SK-N-SH treated with all-trans-retinoic acid at 6 μM for 48 hours (cell line): Measurements from ENCODE around the gene STARD10.

Experiments
- BACH2 ChIP-seq: fragments of 250-450 bp; sonication (Bioruptor Pico); IDR thresholded peaks from 2 replicates; pipeline ENCODE4 v1.9.0; 2021; ENCODE audit warnings: mild to moderate bottlenecking, borderline replicate concordance
- ISL1 ChIP-seq: fragments of 250-450 bp; sonication (Bioruptor Pico); IDR thresholded peaks from 2 replicates; pipeline ENCODE4 v2.1.2; 2022; ENCODE audit warnings: mild to moderate bottlenecking, moderate library complexity
- OSR1 ChIP-seq: fragments of 250-450 bp; sonication (Bioruptor Pico); IDR thresholded peaks from 2 replicates; pipeline ENCODE4 v1.8.0; 2022; ENCODE audit warnings: moderate library complexity, mild to moderate bottlenecking, inconsistent platforms
- PPARA ChIP-seq: fragments of 250-450 bp; sonication (Bioruptor Pico); IDR thresholded peaks from 2 replicates; pipeline ENCODE4 v1.5.0; 2020; ENCODE audit warnings: mild to moderate bottlenecking, borderline replicate concordance
- RARB ChIP-seq: fragments of 250-450 bp; sonication (Bioruptor Pico); IDR thresholded peaks from 2 replicates; pipeline ENCODE4 v1.8.0; 2021; ENCODE audit warnings: mild to moderate bottlenecking, moderate library complexity
- SNAI2 ChIP-seq: fragments of 250-450 bp; sonication (Bioruptor Pico); IDR thresholded peaks from 2 replicates; pipeline ENCODE4 v1.5.0; 2020; ENCODE audit warnings: mild to moderate bottlenecking, moderate library complexity
- TOX ChIP-seq: fragments of 250-450 bp; sonication (Bioruptor Pico); IDR thresholded peaks from 2 replicates; pipeline ENCODE4 v1.8.0; 2021; ENCODE audit warnings: mild to moderate bottlenecking, moderate library complexity, borderline replicate concordance
- ZFP3 ChIP-seq: fragments of 250-450 bp; sonication (Bioruptor Pico); IDR thresholded peaks from 2 replicates; pipeline ENCODE4 v1.5.0; 2020; ENCODE audit warnings: mild to moderate bottlenecking, moderate library complexity
- ZFP30 ChIP-seq: fragments of 450-650 bp; formaldehyde crosslinking; IDR thresholded peaks from 2 replicates; pipeline ENCODE4 v1.5.0; 2022; ENCODE audit warnings: mild to moderate bottlenecking, moderate library complexity
- ZNF70 ChIP-seq: fragments of 450-650 bp; formaldehyde crosslinking; IDR thresholded peaks from 2 replicates; pipeline ENCODE4 v1.5.0; 2020; ENCODE audit warnings: mild to moderate bottlenecking, moderate library complexity
- ZNF8 ChIP-seq: fragments of 450-650 bp; formaldehyde crosslinking; IDR thresholded peaks from 2 replicates; pipeline ENCODE4 v1.5.0; 2020; ENCODE audit warnings: mild to moderate bottlenecking, moderate library complexity
- TF ChIP-seq, protein P1 (sequence below): fragments of 250-450 bp; sonication (Bioruptor Pico); IDR thresholded peaks from 2 replicates; pipeline ENCODE4 v1.5.1; 2021; ENCODE audit warnings: mild to moderate bottlenecking, moderate library complexity

DNA sequence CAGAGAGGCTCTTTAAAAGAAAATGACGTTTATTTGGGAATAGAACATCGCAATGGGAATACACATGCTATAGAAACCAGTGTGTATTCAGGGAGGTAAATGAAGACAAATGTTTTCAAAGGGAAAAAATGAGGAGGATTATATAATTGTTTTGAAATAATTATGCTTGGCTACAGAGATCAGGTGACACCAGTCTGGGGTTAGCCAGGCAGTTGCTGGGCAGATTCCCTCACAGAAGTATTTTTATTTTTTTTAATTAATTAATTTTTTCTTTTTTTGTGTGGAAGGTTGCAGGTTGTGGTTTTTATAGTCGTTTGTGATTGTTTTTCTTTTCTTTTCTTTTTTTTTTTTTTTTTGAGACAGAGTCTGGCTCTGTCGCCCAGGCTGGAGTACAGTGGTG, 5.6 kb upstream of the STARD10 start:
- TF ChIP-seq OSR1 (CRISPR knock-in tag) (no peak), ZNF8 (CRISPR knock-in tag) (no peak), ZFP3 (no peak), TOX (CRISPR knock-in tag) (no peak), PPARA (CRISPR knock-in tag) (no peak), ZFP30 (CRISPR knock-in tag) (no peak), BACH2 (CRISPR knock-in tag) (no peak), ISL1 (no peak), SNAI2 (no peak), RARB (CRISPR knock-in tag) (no peak), ZNF70 (CRISPR knock-in tag) (no peak)
- TF ChIP-seq, protein P1, sequence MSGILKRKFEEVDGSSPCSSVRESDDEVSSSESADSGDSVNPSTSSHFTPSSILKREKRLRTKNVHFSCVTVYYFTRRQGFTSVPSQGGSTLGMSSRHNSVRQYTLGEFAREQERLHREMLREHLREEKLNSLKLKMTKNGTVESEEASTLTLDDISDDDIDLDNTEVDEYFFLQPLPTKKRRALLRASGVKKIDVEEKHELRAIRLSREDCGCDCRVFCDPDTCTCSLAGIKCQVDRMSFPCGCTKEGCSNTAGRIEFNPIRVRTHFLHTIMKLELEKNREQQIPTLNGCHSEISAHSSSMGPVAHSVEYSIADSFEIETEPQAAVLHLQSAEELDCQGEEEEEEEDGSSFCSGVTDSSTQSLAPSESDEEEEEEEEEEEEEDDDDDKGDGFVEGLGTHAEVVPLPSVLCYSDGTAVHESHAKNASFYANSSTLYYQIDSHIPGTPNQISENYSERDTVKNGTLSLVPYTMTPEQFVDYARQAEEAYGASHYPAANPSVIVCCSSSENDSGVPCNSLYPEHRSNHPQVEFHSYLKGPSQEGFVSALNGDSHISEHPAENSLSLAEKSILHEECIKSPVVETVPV (CRISPR knock-in tag), result no peak
